ENCODE measurements around the gene PPP6R3. TPM values are rescaled to one million over a fixed set of nuclear protein-coding genes. Genes with fewer than 3 reads are reported as not detected.
"Not testable (repeated sequence)": the region's sequence is repeated elsewhere in the genome, so short reads cannot be mapped to it uniquely, and the experiment has no call there.

PPP6R3 gene
- total RNA-seq, 1 donor from 2014 or later = 142 TPM

DNA sequence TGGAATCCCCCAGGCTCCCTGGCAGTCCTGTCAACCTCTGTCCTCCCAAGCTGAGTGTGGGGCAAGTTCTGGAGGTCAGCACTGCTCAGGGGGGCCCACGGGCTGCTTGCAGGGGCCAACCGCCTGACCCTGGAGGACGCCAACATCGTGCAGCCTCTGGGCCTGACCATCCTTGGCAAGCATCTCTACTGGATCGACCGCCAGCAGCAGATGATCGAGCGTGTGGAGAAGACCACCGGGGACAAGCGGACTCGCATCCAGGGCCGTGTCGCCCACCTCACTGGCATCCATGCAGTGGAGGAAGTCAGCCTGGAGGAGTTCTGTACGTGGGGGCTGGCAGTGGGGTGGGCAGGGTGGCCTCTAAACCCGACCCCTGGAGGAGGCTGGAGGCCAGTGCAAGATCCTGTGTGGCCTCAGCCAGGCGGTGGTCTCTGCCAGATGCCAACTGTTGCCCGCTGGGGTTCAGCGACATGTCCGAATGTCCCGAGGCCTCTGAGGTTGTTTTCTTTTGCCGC, 34.6 kb upstream of the PPP6R3 start:
- no peak for DNase-seq (ENCODE audit: low spot score)
- H3K27ac Mint-ChIP-seq = no peak overlapping the region
- H3K4me3 Mint-ChIP-seq = no peak overlapping the region
- H3K4me1 Mint-ChIP-seq (ENCODE audit: low read depth) = no peaks in the 10 kb centered on the region
- intact Hi-C loops (cut with micrococcal nuclease) = no loop called here
- H3K36me3 Mint-ChIP-seq (ENCODE audit: low read depth) = peaks cover 29% of the 10 kb centered on the region
- no peaks in the 10 kb centered on the region for H3K27me3 Mint-ChIP-seq (ENCODE audit: insufficient read depth)
- peaks cover 21% of the 10 kb centered on the region for H3K9me3 Mint-ChIP-seq

DNA sequence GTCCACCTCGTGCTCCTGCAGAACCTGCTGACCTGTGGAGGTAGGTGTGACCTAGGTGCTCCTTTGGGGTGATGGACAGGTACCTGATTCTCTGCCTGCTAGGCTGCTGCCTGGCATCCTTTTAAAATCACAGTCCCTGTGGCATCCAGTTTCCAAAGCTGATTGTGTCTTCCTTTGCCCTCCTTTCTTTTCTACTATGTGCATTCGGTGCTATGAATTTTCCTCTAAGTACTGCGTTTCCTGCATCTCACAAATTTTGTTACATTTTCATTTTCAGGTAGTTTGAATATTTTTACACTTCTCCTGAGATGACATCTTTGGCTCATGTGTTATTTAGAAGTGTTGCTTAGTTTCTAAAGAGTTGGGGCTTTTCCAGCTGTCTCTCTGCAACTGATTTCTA, 30.9 kb upstream of the PPP6R3 start:
- H3K4me3 Mint-ChIP-seq = no peak overlapping the region
- intact Hi-C loops (cut with micrococcal nuclease) = no loop called here
- H3K36me3 Mint-ChIP-seq (ENCODE audit: low read depth) = peaks cover 28% of the 10 kb centered on the region
- no peaks in the 10 kb centered on the region for H3K27me3 Mint-ChIP-seq (ENCODE audit: insufficient read depth)
- H3K27ac Mint-ChIP-seq = no peak overlapping the region
- no peak for DNase-seq (ENCODE audit: low spot score)
- no peaks in the 10 kb centered on the region for H3K4me1 Mint-ChIP-seq (ENCODE audit: low read depth)
- H3K9me3 Mint-ChIP-seq = peaks cover 21% of the 10 kb centered on the region

DNA sequence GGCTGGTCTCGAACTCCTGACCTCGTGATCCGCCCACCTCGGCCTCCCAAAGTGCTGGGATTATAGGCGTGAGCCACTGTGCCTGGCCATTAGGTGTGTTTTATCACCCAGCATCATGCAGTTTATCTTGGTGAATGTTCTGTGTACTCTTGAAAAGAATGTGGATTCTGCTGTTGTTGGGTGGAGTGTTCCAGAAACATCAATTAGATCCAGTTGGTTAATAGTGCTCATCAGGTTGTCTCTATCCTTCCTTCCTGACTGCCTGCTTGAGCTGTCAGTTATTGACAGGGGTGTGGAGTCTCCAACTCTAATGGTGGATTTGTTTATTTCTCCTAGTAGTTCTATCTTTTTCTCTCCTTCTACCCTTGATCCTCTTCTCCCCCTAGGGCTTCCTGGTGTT, 30.2 kb upstream of the PPP6R3 start:
- H3K4me1 Mint-ChIP-seq (ENCODE audit: low read depth) = no peaks in the 10 kb centered on the region
- no peak overlapping the region for H3K27ac Mint-ChIP-seq
- no peak for DNase-seq (ENCODE audit: low spot score)
- peaks cover 21% of the 10 kb centered on the region for H3K9me3 Mint-ChIP-seq
- H3K4me3 Mint-ChIP-seq = no peak overlapping the region
- H3K27me3 Mint-ChIP-seq (ENCODE audit: insufficient read depth) = no peaks in the 10 kb centered on the region
- intact Hi-C loops (cut with micrococcal nuclease) = no loop called here
- H3K36me3 Mint-ChIP-seq (ENCODE audit: low read depth) = peaks cover 25% of the 10 kb centered on the region

DNA sequence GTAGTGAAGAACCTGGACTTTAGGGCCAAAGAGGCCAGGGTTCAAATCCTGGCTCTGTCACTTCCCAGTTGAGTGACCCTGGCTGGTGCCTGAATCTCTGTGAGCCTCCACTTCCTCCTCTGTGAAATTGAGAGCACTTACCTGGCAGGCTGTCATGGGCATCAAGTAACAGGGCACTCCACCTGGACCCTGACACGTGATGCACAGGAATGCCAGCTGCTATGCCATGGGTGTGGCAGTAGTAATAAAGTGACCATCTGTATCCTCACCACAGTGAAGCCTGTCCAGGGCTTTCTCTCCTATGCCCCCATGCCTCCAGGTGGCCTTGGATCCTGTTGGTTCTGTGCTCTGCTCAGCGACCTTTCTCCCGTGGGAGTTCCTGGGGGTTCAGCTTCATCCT, 29.8 kb upstream of the PPP6R3 start:
- Mint-ChIP-seq H3K4me1 (ENCODE audit: low read depth) (no peaks in the 10 kb centered on the region), H3K36me3 (ENCODE audit: low read depth) (peaks cover 25% of the 10 kb centered on the region), H3K27me3 (ENCODE audit: insufficient read depth) (no peaks in the 10 kb centered on the region), H3K9me3 (peaks cover 21% of the 10 kb centered on the region), H3K4me3 (no peak overlapping the region), H3K27ac (no peak overlapping the region)
- DNase-seq (ENCODE audit: low spot score) = no peak
- intact Hi-C loops (cut with micrococcal nuclease) = no loop called here

DNA sequence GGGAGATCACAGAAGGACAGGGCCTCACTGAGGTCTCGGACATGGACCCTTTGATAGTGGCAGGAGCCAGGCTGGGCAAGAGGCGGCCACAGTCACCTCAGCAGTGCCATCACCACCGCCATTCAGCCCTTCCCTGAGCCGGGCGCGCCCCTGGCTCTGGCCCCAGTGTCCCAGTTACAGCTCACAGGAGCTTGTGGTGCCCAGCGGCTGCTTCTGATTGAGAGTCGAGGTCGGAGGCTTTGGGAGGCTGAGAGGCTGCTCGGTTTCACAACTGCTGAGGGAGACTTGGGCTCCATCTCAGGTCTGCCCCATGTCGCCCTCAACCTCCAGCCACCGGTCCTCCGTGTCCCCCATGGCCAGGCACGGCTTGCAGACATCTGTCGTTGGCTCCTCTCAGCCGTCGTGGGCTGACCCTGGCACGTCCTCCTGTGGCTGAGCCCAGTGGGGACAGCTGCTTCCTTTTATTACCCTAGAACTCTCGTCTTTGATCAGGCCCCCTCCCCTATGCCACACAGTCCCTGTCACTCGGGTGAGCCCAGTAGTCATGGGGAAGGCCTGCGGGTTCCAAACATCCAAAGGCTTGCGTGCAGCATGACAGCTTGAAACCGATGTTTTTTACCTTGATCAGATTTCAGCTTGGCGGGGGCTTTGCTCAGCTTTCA, 28.4 kb upstream of the PPP6R3 start:
- Mint-ChIP-seq H3K36me3 (ENCODE audit: low read depth) (peaks cover 23% of the 10 kb centered on the region), H3K27ac (no peak overlapping the region), H3K4me3 (no peak overlapping the region), H3K27me3 (ENCODE audit: insufficient read depth) (no peaks in the 10 kb centered on the region), H3K4me1 (ENCODE audit: low read depth) (peaks cover under 1% of the 10 kb centered on the region), H3K9me3 (peaks cover 21% of the 10 kb centered on the region)
- no peak for DNase-seq (ENCODE audit: low spot score)
- intact Hi-C loops (cut with micrococcal nuclease) = no loop called here

DNA sequence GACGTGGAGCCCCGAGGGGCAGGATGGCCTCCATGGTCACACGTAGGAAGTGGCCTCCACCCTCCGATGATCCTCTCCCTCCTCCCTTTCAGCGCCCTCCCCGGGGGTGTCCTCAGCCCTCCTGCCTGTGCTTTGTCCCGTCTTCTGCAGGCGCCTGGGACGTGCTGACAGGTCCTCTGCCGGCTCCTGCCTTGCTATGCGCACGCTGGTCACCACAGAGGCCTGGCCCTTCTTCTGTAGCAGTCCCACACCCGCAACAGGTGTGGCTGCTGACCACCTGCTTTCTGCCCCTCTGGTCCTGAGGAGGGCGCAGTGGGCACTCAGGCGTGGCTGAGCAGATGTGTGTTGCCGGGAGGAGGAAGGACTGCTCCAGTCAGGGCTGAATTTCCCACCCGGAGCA, 27.7 kb upstream of the PPP6R3 start:
- intact Hi-C loops (cut with micrococcal nuclease) = no loop called here
- Mint-ChIP-seq H3K27me3 (ENCODE audit: insufficient read depth) (no peaks in the 10 kb centered on the region), H3K27ac (no peak overlapping the region), H3K4me1 (ENCODE audit: low read depth) (peaks cover 6% of the 10 kb centered on the region), H3K4me3 (no peak overlapping the region), H3K36me3 (ENCODE audit: low read depth) (peaks cover 23% of the 10 kb centered on the region), H3K9me3 (peaks cover 21% of the 10 kb centered on the region)
- DNase-seq (ENCODE audit: low spot score) = no peak

DNA sequence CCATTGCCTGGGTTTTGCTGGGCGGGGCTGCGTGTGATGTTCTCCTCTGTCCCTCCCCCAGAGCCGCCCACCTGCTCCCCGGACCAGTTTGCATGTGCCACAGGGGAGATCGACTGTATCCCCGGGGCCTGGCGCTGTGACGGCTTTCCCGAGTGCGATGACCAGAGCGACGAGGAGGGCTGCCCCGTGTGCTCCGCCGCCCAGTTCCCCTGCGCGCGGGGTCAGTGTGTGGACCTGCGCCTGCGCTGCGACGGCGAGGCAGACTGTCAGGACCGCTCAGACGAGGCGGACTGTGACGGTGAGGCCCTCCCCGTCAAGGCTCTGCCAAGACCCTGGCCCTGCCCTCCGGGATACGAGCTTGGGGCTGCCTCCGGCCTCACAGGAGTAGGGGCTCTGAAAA, 27.0 kb upstream of the PPP6R3 start:
- intact Hi-C loops (cut with micrococcal nuclease) = no loop called here
- Mint-ChIP-seq H3K27ac (no peak overlapping the region), H3K36me3 (ENCODE audit: low read depth) (peaks cover 19% of the 10 kb centered on the region), H3K4me1 (ENCODE audit: low read depth) (peaks cover 6% of the 10 kb centered on the region), H3K9me3 (peaks cover 17% of the 10 kb centered on the region), H3K27me3 (ENCODE audit: insufficient read depth) (no peaks in the 10 kb centered on the region), H3K4me3 (no peak overlapping the region)
- no peak for DNase-seq (ENCODE audit: low spot score)

DNA sequence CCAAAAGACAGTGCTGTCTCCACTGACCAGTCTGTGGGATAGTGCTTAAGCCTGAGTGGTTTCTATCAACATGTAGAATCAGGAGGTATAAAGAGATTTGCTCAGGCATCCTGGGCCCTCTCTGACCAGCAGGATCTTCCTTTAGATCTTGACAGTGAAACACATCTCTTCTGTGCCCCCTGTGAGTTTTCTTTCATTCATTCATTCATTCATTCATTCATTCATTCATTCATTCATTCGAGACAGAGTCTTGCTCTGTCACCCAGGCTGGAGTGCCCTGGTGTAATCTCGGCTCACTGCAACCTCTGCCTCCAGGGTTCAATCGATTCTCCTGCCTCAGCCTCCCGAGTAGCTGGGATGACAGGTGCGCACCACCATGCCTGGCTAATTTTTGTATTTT, 26.4 kb upstream of the PPP6R3 start:
- H3K4me3 Mint-ChIP-seq; H3K27me3 Mint-ChIP-seq (ENCODE audit: insufficient read depth); H3K27ac Mint-ChIP-seq; DNase-seq (ENCODE audit: low spot score); intact Hi-C loops (cut with micrococcal nuclease); H3K4me1 Mint-ChIP-seq (ENCODE audit: low read depth): not testable (repeated sequence)
- Mint-ChIP-seq H3K36me3 (ENCODE audit: low read depth) (peaks cover 16% of the 10 kb centered on the region), H3K9me3 (peaks cover 12% of the 10 kb centered on the region)

DNA sequence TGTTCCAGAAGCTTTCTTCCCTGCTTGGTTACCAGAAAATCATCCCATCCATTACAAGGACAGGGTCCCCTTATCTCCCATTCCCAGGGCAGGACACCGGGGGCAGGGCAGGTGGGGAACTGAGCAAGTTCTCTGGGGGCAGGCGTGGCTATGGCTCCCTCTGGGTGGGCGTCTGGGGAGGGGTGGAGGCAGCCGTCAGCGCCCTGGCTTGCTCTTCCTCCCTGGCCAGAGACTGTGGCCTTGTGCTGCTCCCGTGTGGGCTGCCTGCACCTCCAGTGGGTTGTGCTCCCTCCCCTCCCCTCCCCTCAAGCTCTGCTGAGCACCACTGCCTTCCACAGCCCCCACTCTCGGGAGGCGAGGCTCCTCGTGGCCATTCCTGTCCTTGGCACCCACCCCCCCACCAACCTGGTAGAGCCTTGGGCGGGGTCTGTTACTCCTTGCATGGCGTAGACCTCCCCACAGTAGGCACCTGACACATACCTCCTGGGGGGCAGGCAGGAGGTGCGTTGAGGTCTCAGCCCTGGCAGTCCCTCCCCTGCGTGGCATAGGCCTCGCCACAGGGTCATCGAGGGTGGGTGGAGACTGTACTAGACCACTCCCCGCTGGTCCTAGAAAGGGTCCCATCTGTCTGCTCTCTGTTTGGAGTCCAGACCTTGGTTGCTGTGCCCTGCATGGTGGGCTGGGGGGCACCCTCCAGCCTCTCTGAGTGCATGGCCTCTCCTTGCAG, 24.2 kb upstream of the PPP6R3 start:
- Mint-ChIP-seq H3K4me3 (no peak overlapping the region), H3K27ac (no peak overlapping the region), H3K36me3 (ENCODE audit: low read depth) (no peaks in the 10 kb centered on the region), H3K27me3 (ENCODE audit: insufficient read depth) (no peaks in the 10 kb centered on the region), H3K9me3 (no peaks in the 10 kb centered on the region), H3K4me1 (ENCODE audit: low read depth) (peaks cover 6% of the 10 kb centered on the region)
- intact Hi-C loops (cut with micrococcal nuclease) = no loop called here
- DNase-seq (ENCODE audit: low spot score) = no peak

DNA sequence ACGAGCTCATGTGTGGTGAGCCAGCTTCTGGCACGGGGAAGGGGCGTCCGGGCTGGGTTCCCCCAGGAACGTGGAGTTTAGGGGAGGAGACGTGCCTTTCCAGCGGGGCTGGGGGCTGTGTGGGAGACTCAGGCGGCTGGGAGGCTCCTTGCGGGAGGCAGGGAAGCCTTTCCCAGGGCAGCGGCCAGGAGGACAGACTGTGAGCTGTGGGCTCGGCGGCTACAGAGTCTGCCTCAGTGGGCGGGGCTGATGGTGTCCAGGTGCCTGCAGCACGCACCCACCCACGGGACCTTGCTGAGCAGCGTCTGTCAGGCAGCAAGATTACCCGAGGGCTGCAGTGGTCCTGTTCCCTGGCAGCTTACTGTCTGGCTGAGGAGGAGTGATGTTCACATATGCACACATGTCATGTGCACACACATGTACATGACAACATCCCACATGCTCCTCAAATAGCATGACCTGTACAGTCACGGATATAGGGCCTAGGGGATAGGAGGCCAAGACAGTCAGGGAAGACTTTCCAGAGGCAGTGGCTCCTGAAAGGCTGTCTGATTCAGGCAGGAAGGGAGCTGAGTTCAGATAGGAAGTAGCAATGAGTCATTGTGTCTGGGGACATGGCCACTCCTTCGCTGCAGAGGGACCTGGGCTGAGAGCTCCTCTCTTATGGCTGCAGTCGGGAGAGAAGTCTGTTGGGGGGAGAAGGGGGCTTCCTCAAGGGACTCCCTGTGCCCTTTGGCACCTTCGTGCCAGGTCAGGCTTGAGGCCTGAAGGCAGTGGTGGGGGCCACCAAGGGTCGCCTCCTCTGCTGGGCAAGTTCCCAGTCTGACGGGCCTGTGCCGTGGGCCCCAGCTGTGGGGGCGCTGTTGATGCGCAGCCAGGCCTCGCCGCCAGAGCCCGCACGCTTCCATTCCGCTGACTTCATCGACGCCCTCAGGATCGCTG, 23.3 kb upstream of the PPP6R3 start:
- no peak for DNase-seq (ENCODE audit: low spot score)
- Mint-ChIP-seq H3K4me1 (ENCODE audit: low read depth) (peaks cover 6% of the 10 kb centered on the region), H3K27ac (no peak overlapping the region), H3K36me3 (ENCODE audit: low read depth) (no peaks in the 10 kb centered on the region), H3K9me3 (no peaks in the 10 kb centered on the region), H3K4me3 (no peak overlapping the region), H3K27me3 (ENCODE audit: insufficient read depth) (no peaks in the 10 kb centered on the region)
- intact Hi-C loops (cut with micrococcal nuclease) = no loop called here

DNA sequence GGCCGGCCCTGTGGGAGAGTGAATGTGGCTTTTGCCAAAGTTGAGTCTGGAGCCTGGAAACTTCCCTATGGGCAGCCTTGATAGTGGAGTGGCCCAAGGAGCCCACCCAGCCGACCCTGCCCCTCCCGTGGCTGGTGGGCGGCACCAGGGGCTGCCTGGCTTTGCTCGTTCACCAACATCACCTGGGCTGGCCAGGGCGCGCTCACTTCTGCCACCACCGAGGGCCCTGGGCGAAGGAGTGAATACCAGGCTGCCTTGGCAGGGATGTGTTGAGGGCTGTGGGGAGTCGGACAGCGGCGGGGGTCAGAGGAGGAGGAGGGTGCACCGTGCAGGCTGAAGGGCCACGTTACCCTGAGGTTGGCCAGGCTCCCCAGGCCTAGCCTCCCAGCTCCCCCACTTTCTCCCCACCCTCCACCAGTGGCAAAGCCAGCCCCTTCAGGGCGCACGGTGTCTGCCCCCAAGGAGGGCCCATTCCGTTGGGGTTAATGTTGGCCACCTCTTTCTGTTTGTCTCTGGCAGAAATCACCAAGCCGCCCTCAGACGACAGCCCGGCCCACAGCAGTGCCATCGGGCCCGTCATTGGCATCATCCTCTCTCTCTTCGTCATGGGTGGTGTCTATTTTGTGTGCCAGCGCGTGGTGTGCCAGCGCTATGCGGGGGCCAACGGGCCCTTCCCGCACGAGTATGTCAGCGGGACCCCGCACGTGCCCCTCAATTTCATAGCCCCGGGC, 22.5 kb upstream of the PPP6R3 start:
- H3K27ac Mint-ChIP-seq = no peak overlapping the region
- peaks cover 6% of the 10 kb centered on the region for H3K4me1 Mint-ChIP-seq (ENCODE audit: low read depth)
- intact Hi-C loops (cut with micrococcal nuclease) = no loop called here

DNA sequence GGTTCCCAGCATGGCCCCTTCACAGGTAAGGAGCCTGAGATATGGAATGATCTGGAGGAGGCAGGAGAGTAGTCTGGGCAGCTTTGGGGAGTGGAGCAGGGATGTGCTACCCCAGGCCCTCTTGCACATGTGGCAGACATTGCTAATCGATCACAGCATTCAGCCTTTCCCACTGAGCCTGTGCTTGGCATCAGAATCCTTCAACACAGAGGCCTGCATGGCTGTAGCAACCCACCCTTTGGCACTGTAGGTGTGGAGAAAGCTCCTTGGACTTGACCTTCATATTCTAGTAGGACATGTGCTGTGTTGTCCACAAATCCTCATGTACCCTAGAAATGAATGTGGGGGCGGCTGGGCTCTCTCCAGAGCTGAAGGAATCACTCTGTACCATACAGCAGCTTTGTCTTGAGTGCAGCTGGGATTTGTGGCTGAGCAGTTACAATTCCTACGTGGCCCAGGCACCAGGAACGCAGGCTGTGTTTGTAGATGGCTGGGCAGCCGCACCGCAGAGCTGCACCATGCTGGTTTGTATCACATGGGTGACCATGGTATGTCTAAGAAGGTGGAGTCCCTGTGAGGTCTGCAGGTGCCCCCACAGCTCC, 21.8 kb upstream of the PPP6R3 start:
- Mint-ChIP-seq H3K4me1 (ENCODE audit: low read depth) (peaks cover 6% of the 10 kb centered on the region), H3K27ac (no peak overlapping the region), H3K9me3 (no peaks in the 10 kb centered on the region), H3K27me3 (ENCODE audit: insufficient read depth) (no peaks in the 10 kb centered on the region), H3K4me3 (no peak overlapping the region), H3K36me3 (ENCODE audit: low read depth) (no peaks in the 10 kb centered on the region)
- intact Hi-C loops (cut with micrococcal nuclease) = no loop called here
- DNase-seq (ENCODE audit: low spot score) = no peak

More for the DNA sequence above, 22.5 kb upstream of the PPP6R3 start:
- no peak for DNase-seq (ENCODE audit: low spot score)
- H3K36me3 Mint-ChIP-seq (ENCODE audit: low read depth) = no peaks in the 10 kb centered on the region
- no peaks in the 10 kb centered on the region for H3K9me3 Mint-ChIP-seq
- no peak overlapping the region for H3K4me3 Mint-ChIP-seq
- H3K27me3 Mint-ChIP-seq (ENCODE audit: insufficient read depth) = no peaks in the 10 kb centered on the region

Data from activated T-helper 1 cell treated with anti-CD3 and anti-CD28 coated beads, Interleukin-12 subunit alpha, Interleukin-12 subunit beta, Interleukin-2, Interleukin-4 antibody, amounts not matched to agents 30 ng/mL and 10 ng/mL and 1 ng/mL, durations not matched to agents 14 hours and 24 hours and 36 hours (primary cell).